Measurements from ENCODE around the gene VGF.

DNA sequence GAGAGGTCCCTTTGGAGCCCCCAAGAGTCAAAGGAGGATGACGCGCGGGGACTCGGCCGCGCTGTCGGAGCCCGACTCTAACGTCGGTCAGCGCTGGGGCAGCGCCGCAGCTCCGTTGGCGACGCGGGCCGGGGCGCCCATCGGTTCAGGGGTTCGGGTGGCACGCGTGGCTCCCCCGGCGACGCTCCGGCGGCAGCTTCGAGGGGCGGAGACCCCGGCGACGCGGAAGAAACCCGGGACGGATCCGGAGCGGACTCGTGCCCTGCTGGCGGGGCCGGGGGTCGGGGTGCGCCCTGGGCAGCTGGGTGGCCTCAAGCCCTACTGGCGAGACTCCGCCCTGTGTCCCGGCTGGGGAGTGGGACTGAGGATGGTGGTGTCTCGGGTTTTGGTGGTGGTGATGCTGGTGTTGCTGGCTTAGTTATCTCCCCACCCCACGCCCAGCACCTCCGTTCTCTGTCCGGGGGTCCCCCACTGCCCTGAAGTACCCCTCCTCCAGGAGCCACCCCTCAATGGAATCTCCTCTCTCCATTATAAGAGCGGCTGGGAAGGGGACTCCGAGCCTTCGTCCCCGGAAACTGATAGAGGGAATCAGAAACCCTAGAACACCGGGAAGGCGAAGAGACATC is 14.9 kb upstream of the VGF start, which contains the start of gene NAT16:
- TF ChIP-seq, protein P1, sequence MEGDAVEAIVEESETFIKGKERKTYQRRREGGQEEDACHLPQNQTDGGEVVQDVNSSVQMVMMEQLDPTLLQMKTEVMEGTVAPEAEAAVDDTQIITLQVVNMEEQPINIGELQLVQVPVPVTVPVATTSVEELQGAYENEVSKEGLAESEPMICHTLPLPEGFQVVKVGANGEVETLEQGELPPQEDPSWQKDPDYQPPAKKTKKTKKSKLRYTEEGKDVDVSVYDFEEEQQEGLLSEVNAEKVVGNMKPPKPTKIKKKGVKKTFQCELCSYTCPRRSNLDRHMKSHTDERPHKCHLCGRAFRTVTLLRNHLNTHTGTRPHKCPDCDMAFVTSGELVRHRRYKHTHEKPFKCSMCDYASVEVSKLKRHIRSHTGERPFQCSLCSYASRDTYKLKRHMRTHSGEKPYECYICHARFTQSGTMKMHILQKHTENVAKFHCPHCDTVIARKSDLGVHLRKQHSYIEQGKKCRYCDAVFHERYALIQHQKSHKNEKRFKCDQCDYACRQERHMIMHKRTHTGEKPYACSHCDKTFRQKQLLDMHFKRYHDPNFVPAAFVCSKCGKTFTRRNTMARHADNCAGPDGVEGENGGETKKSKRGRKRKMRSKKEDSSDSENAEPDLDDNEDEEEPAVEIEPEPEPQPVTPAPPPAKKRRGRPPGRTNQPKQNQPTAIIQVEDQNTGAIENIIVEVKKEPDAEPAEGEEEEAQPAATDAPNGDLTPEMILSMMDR (IDR thresholded peaks at IDR 0.05) = no peak
- no peak for TF ChIP-seq POLR2A (IDR thresholded peaks at IDR 0.05)
